SK-N-SH (cell line): Measurements from ENCODE around the gene KRTAP4-9. TPM values are rescaled to one million over a fixed set of nuclear protein-coding genes. Genes with fewer than 3 reads are reported as not detected.

Experiments
- CTCF ChIA-PET: fragments of 300-600, 350-600 bp; formaldehyde crosslinking; extraction: SDS; loops from one replicate; lab custom pipeline; 2021; lab: Yijun Ruan, JAX
- POLR2A ChIA-PET: fragments of 350-600 bp; sonication (Branson Sonifier 250); formaldehyde crosslinking; extraction: SDS; loops from one replicate; lab custom pipeline; 2020; ENCODE audit warnings: antibody characterized with exemption, inconsistent platforms; lab: Yijun Ruan, JAX
- DNase-seq: peaks from one replicate; pipeline ENCODE4 v3.0.0; 2012
- H2AFZ ChIP-seq: fragments of 200-600 bp; sonication (generic); 2 replicates; pipeline ENCODE4 v1.8.1; 2016; ENCODE audit warnings: antibody characterized with exemption, mild to moderate bottlenecking, low read depth
- H3F3A ChIP-seq: fragments of 200-600 bp; sonication (generic); replicated peaks from 2 replicates; pipeline ENCODE3; 2016; ENCODE audit warnings: antibody characterized with exemption, mild to moderate bottlenecking; ENCODE audit not compliant: insufficient read depth
- H3K27ac ChIP-seq, 2 experiments: fragments of 200-500 bp in 1 of 2; fragments of 200-600 bp in 1 of 2; sonication (Bioruptor generic) in 1 of 2; sonication (generic), shearing (Covaris generic) in 1 of 2; 2 replicates each; pipeline versions ENCODE4 v1.5.1 to v1.6.1; 2014 to 2016; ENCODE audit warnings: low read depth in 2 of 2, inconsistent platforms in 1 of 2, low read length in 1 of 2, mild to moderate bottlenecking in 1 of 2, mixed read lengths in 1 of 2
- H3K27me3 ChIP-seq: fragments of 200-600 bp; sonication (generic), shearing (Covaris generic); 2 replicates; pipeline ENCODE4 v1.6.1; 2016; ENCODE audit warnings: mixed run types; ENCODE audit not compliant: insufficient read depth
- H3K36me3 ChIP-seq, 2 experiments: fragments of 200-500 bp in 1 of 2; fragments of 200-600 bp in 1 of 2; sonication (Bioruptor generic) in 1 of 2; sonication (generic) in 1 of 2; replicated peaks in 1 of 2; 2 replicates each; pipeline versions ENCODE3 to v1.5.1; 2014 to 2016; ENCODE audit warnings: low read length in 1 of 2, mild to moderate bottlenecking in 1 of 2; ENCODE audit not compliant: insufficient read depth in 2 of 2, control insufficient read depth in 1 of 2
- H3K4me1 ChIP-seq, 2 experiments: fragments of 200-500 bp in 1 of 2; fragments of 200-600 bp in 1 of 2; sonication (Bioruptor generic) in 1 of 2; sonication (generic), shearing (Covaris generic) in 1 of 2; 2 replicates each; pipeline versions ENCODE4 v1.5.1 to v1.6.1; 2014 to 2016; ENCODE audit warnings: low read depth in 1 of 2, low read length in 1 of 2, mixed run types in 1 of 2; ENCODE audit not compliant: insufficient read depth in 2 of 2, control insufficient read depth in 1 of 2
- H3K4me2 ChIP-seq: fragments of 200-600 bp; sonication (generic), shearing (Covaris generic); 2 replicates; pipeline ENCODE4 v1.6.1; 2017; ENCODE audit warnings: mixed run types
- H3K4me3 ChIP-seq, 2 experiments: fragments of 200-500 bp in 1 of 2; fragments of 200-600 bp in 1 of 2; sonication (Bioruptor generic) in 1 of 2; sonication (generic), shearing (Covaris generic) in 1 of 2; 2 replicates each; pipeline versions ENCODE4 v1.5.1 to v1.8.1; 2014 to 2016; ENCODE audit warnings: low read depth in 2 of 2, inconsistent platforms in 1 of 2, low read length in 1 of 2, mild to moderate bottlenecking in 1 of 2, mixed read lengths in 1 of 2, moderate library complexity in 1 of 2
- H3K79me2 ChIP-seq: fragments of 200-600 bp; sonication (generic); 2 replicates; pipeline ENCODE4 v1.8.1; 2017; ENCODE audit warnings: mild to moderate bottlenecking; ENCODE audit not compliant: insufficient read depth
- H3K9ac ChIP-seq: fragments of 200-600 bp; sonication (generic); 2 replicates; pipeline ENCODE4 v1.6.1; 2017; ENCODE audit warnings: mixed run types
- H3K9me2 ChIP-seq: fragments of 200-600 bp; sonication (generic); 2 replicates; pipeline ENCODE4 v1.6.1; 2017; ENCODE audit warnings: mixed run types
- H3K9me3 ChIP-seq: fragments of 200-600 bp; sonication (generic); 2 replicates; pipeline ENCODE4 v1.6.1; 2017; ENCODE audit warnings: mixed run types, mild to moderate bottlenecking, moderate library complexity
- H4K20me1 ChIP-seq: fragments of 200-600 bp; sonication (generic); 2 replicates; pipeline ENCODE4 v1.6.1; 2017; ENCODE audit warnings: mild to moderate bottlenecking, mixed run types; ENCODE audit not compliant: insufficient read depth
- CTCF ChIP-seq: fragments of 200-600 bp; sonication (generic); IDR thresholded peaks from 2 replicates; pipeline ENCODE4 v1.6.1; 2017; ENCODE audit warnings: antibody characterized with exemption, mild to moderate bottlenecking, moderate library complexity
- ELF1 ChIP-seq: IDR thresholded peaks from 2 replicates; pipeline ENCODE4 v1.4.0; 2012
- FOSL2 ChIP-seq: IDR thresholded peaks from 2 replicates; pipeline ENCODE4 v1.4.0; 2012; ENCODE audit warnings: low read depth, mild to moderate bottlenecking, moderate library complexity, borderline replicate concordance
- FOXJ3 ChIP-seq: sonication (generic); formaldehyde crosslinking; IDR thresholded peaks from 2 replicates; pipeline ENCODE4 v1.5.1; 2020; ENCODE audit warnings: mild to moderate bottlenecking, missing genetic modification reagents
- MEF2A ChIP-seq: IDR thresholded peaks from 2 replicates; pipeline ENCODE4 v1.4.0; 2012; ENCODE audit warnings: low read depth, borderline replicate concordance
- NRF1 ChIP-seq: IDR thresholded peaks from 2 replicates; pipeline ENCODE4 v1.6.1; 2012; ENCODE audit warnings: low read depth, mild to moderate bottlenecking, low read length
- RFX5 ChIP-seq: IDR thresholded peaks from 2 replicates; pipeline ENCODE4 v1.6.1; 2012; ENCODE audit warnings: mild to moderate bottlenecking, improper control_type of control experiment, low read length
- SIN3A ChIP-seq: IDR thresholded peaks from 2 replicates; pipeline ENCODE4 v1.6.1; 2012; ENCODE audit warnings: low read depth, mild to moderate bottlenecking, low read length, moderate library complexity, borderline replicate concordance
- SMC3 ChIP-seq: IDR thresholded peaks from 2 replicates; pipeline ENCODE4 v1.6.1; 2012; ENCODE audit warnings: low read depth, low read length, improper control_type of control experiment
- YY1 ChIP-seq: IDR thresholded peaks from 2 replicates; pipeline ENCODE4 v1.4.0; 2012; ENCODE audit warnings: low read depth, mild to moderate bottlenecking
- ZBTB33 ChIP-seq: IDR thresholded peaks from 2 replicates; pipeline ENCODE4 v1.4.0; 2012; ENCODE audit warnings: low read depth, borderline replicate concordance
- WGBS: methylation state at CpG from one replicate; pipeline ENCODE4 v1.1.6; 2017; ENCODE audit warnings: low lambda C conversion rate; 5-methylcytosine and 5-hydroxymethylcytosine counted together
- polyA plus RNA-seq, 3 experiments: library from polyadenylated mRNA; depleted of rRNA; stranded (reverse); fragments of >200 nt; gene quantifications; 2 replicates each; pipeline ENCODE4 v1.2.3, GENCODE V29; 2012
- TF ChIP-seq, protein P1 (sequence below): IDR thresholded peaks from 2 replicates; pipeline ENCODE4 v1.4.0; 2012; ENCODE audit warnings: low read depth
- TF ChIP-seq, protein P2 (sequence below): IDR thresholded peaks from 2 replicates; pipeline ENCODE4 v1.6.1; 2012; ENCODE audit warnings: mild to moderate bottlenecking, low read depth, low read length, moderate library complexity
- TF ChIP-seq, protein P3 (sequence below): fragments of 150-350 bp; IDR thresholded peaks from 2 replicates; pipeline ENCODE4 v1.6.1; 2017; ENCODE audit warnings: antibody characterized with exemption, low read length, low read depth, borderline replicate concordance
- TF ChIP-seq, protein P4 (sequence below): IDR thresholded peaks from 2 replicates; pipeline ENCODE4 v1.4.0; 2012; ENCODE audit warnings: low read depth, borderline replicate concordance

The KRTAP4-9 gene
- polyA plus RNA-seq, 1 of the 3 experiments (the other 2 are of a cell fraction): not detected

GRCh38 chr17:41073676-41074075, 31.5 kb upstream of the KRTAP4-9 start:
- CTCF ChIA-PET: interaction anchor here (2.1 kb wide), 1 partner anchor 475 kb away, joined by 6 read pairs; no protein-coding TSS in a partner anchor
- POLR2A ChIA-PET: no interaction called here

More at GRCh38 chr17:41073676-41074075, 31.5 kb upstream of the KRTAP4-9 start:
- no peak overlapping the region for H3K9ac ChIP-seq
- H3K27me3 ChIP-seq: no peaks in the 10 kb centered on the region
- H4K20me1 ChIP-seq: no peaks in the 10 kb centered on the region
- TF ChIP-seq, protein P1, sequence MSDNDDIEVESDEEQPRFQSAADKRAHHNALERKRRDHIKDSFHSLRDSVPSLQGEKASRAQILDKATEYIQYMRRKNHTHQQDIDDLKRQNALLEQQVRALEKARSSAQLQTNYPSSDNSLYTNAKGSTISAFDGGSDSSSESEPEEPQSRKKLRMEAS: no peak
- TF ChIP-seq, protein P2, sequence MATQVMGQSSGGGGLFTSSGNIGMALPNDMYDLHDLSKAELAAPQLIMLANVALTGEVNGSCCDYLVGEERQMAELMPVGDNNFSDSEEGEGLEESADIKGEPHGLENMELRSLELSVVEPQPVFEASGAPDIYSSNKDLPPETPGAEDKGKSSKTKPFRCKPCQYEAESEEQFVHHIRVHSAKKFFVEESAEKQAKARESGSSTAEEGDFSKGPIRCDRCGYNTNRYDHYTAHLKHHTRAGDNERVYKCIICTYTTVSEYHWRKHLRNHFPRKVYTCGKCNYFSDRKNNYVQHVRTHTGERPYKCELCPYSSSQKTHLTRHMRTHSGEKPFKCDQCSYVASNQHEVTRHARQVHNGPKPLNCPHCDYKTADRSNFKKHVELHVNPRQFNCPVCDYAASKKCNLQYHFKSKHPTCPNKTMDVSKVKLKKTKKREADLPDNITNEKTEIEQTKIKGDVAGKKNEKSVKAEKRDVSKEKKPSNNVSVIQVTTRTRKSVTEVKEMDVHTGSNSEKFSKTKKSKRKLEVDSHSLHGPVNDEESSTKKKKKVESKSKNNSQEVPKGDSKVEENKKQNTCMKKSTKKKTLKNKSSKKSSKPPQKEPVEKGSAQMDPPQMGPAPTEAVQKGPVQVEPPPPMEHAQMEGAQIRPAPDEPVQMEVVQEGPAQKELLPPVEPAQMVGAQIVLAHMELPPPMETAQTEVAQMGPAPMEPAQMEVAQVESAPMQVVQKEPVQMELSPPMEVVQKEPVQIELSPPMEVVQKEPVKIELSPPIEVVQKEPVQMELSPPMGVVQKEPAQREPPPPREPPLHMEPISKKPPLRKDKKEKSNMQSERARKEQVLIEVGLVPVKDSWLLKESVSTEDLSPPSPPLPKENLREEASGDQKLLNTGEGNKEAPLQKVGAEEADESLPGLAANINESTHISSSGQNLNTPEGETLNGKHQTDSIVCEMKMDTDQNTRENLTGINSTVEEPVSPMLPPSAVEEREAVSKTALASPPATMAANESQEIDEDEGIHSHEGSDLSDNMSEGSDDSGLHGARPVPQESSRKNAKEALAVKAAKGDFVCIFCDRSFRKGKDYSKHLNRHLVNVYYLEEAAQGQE: no peak
- TF ChIP-seq RFX5 (no peak), MEF2A (no peak), FOXJ3 (CRISPR knock-in tag) (no peak), SIN3A (no peak), ZBTB33 (no peak), NRF1 (no peak), FOSL2 (no peak), ELF1 (no peak), CTCF (no peak), SMC3 (no peak), YY1 (no peak)
- TF ChIP-seq, protein P3, sequence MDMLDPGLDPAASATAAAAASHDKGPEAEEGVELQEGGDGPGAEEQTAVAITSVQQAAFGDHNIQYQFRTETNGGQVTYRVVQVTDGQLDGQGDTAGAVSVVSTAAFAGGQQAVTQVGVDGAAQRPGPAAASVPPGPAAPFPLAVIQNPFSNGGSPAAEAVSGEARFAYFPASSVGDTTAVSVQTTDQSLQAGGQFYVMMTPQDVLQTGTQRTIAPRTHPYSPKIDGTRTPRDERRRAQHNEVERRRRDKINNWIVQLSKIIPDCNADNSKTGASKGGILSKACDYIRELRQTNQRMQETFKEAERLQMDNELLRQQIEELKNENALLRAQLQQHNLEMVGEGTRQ: no peak
- TF ChIP-seq, protein P4, sequence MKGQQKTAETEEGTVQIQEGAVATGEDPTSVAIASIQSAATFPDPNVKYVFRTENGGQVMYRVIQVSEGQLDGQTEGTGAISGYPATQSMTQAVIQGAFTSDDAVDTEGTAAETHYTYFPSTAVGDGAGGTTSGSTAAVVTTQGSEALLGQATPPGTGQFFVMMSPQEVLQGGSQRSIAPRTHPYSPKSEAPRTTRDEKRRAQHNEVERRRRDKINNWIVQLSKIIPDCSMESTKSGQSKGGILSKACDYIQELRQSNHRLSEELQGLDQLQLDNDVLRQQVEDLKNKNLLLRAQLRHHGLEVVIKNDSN: no peak
- TF ChIP-seq, all 33 proteins: peak for 0
- no peaks in the 10 kb centered on the region for H3K9me3 ChIP-seq
- H3K27ac ChIP-seq: no peak overlapping the region
- H3K9me2 ChIP-seq: no peaks in the 10 kb centered on the region; the same call in 1 of the 2 replicates
- H2AFZ ChIP-seq: no peak overlapping the region
- no peak for DNase-seq
- WGBS: 29% methylated on average over 2 of the region's 2 CpGs
- no peaks in the 10 kb centered on the region for H3K4me1 ChIP-seq
- H3K36me3 ChIP-seq: no peaks in the 10 kb centered on the region
- no peak overlapping the region for H3K4me3 ChIP-seq
- no peak overlapping the region for H3K4me2 ChIP-seq
- H3K79me2 ChIP-seq: no peaks in the 10 kb centered on the region
- no peaks in the 10 kb centered on the region for H3F3A ChIP-seq
